ENCODE data around the gene MTAP.

The MTAP gene

GRCh38 chr9:21764846-21765245, 37.6 kb upstream of the MTAP start:
- Histone ChIP-seq H3K9ac (ENCODE audit: low read depth, low read length, poor library complexity, severe bottlenecking) (no peak overlapping the region), H3K4me3 (ENCODE audit: low read length, poor library complexity, severe bottlenecking) (no peak overlapping the region), H3K27me3 (ENCODE audit: insufficient read depth, low read length, poor library complexity, severe bottlenecking) (no peaks in the 10 kb centered on the region), H3K9me3 (ENCODE audit: insufficient read depth, low read depth, low read length) (no peaks in the 10 kb centered on the region), H4K20me1 (ENCODE audit: insufficient read depth, low read length, poor library complexity, severe bottlenecking) (no peaks in the 10 kb centered on the region), H3K4me2 (ENCODE audit: low read depth, low read length, poor library complexity, severe bottlenecking) (no peak overlapping the region), H3K9me2 (replicated peaks; ENCODE audit: low read depth, low read length) (no peaks in the 10 kb centered on the region), H3F3A (ENCODE audit: low read depth) (no peaks in the 10 kb centered on the region), H3K4me1 (ENCODE audit: insufficient read depth, low read length, poor library complexity, severe bottlenecking) (no peaks in the 10 kb centered on the region), H3K79me2 (ENCODE audit: insufficient read depth, low read length) (no peaks in the 10 kb centered on the region), H3K36me3 (ENCODE audit: insufficient read depth, low read length) (no peaks in the 10 kb centered on the region), H2AFZ (ENCODE audit: low read length) (no peak overlapping the region)
- TF ChIP-seq CTCF (conservative IDR thresholded peaks at IDR 0.05; ENCODE audit: low read length) (no peak), EZH2phosphoT487 (IDR thresholded peaks at IDR 0.05; ENCODE audit: borderline replicate concordance) (no peak)

DNA sequence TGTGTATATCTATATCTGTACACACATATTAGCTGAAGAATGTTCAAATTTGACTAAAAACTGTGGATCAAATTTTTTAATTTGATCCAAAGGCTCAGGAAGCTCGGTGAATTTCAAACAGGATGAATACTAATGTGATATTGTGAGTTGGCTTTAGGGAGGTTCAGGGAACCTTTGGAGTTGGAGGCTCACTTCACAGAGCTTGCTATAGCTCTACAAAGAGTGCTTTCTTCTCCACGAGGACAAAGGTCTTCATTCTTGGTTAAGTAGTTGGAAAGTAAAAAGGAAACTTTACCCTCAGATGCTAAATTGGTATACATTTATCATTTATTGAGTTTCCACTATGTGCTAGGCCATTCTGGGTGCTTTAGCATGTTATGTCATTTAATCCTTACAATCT, 36.3 kb upstream of the MTAP start:
- Histone ChIP-seq H2AFZ (ENCODE audit: low read length) (no peak overlapping the region), H3K9me2 (replicated peaks; ENCODE audit: low read depth, low read length) (no peaks in the 10 kb centered on the region), H3K4me3 (ENCODE audit: low read length, poor library complexity, severe bottlenecking) (no peak overlapping the region), H3K36me3 (ENCODE audit: insufficient read depth, low read length) (no peaks in the 10 kb centered on the region), H3K9ac (ENCODE audit: low read depth, low read length, poor library complexity, severe bottlenecking) (no peak overlapping the region), H3K9me3 (ENCODE audit: insufficient read depth, low read depth, low read length) (no peaks in the 10 kb centered on the region), H3F3A (ENCODE audit: low read depth) (no peaks in the 10 kb centered on the region), H3K4me2 (ENCODE audit: low read depth, low read length, poor library complexity, severe bottlenecking) (no peak overlapping the region), H4K20me1 (ENCODE audit: insufficient read depth, low read length, poor library complexity, severe bottlenecking) (no peaks in the 10 kb centered on the region), H3K4me1 (ENCODE audit: insufficient read depth, low read length, poor library complexity, severe bottlenecking) (peaks cover 9% of the 10 kb centered on the region), H3K79me2 (ENCODE audit: insufficient read depth, low read length) (no peaks in the 10 kb centered on the region), H3K27me3 (ENCODE audit: insufficient read depth, low read length, poor library complexity, severe bottlenecking) (no peaks in the 10 kb centered on the region)
- TF ChIP-seq EZH2phosphoT487 (IDR thresholded peaks at IDR 0.05; ENCODE audit: borderline replicate concordance): no peak
- TF ChIP-seq CTCF (conservative IDR thresholded peaks at IDR 0.05; ENCODE audit: low read length): no peak

GRCh38 chr9:21770871-21771560, 31.4 kb upstream of the MTAP start:
- Histone ChIP-seq H3K9ac (ENCODE audit: low read depth, low read length, poor library complexity, severe bottlenecking) (no peak overlapping the region), H3K4me2 (ENCODE audit: low read depth, low read length, poor library complexity, severe bottlenecking) (peak overlapping the region; percentile 50), H3K36me3 (ENCODE audit: insufficient read depth, low read length) (no peaks in the 10 kb centered on the region), H2AFZ (ENCODE audit: low read length) (no peak overlapping the region), H3K79me2 (ENCODE audit: insufficient read depth, low read length) (no peaks in the 10 kb centered on the region), H3K27me3 (ENCODE audit: insufficient read depth, low read length, poor library complexity, severe bottlenecking) (no peaks in the 10 kb centered on the region), H3F3A (ENCODE audit: low read depth) (no peaks in the 10 kb centered on the region), H4K20me1 (ENCODE audit: insufficient read depth, low read length, poor library complexity, severe bottlenecking) (no peaks in the 10 kb centered on the region), H3K9me3 (ENCODE audit: insufficient read depth, low read depth, low read length) (no peaks in the 10 kb centered on the region), H3K4me1 (ENCODE audit: insufficient read depth, low read length, poor library complexity, severe bottlenecking) (peaks cover 9% of the 10 kb centered on the region), H3K4me3 (ENCODE audit: low read length, poor library complexity, severe bottlenecking) (no peak overlapping the region), H3K9me2 (replicated peaks; ENCODE audit: low read depth, low read length) (no peaks in the 10 kb centered on the region)
- no peak for TF ChIP-seq EZH2phosphoT487 (IDR thresholded peaks at IDR 0.05; ENCODE audit: borderline replicate concordance)
- TF ChIP-seq CTCF (conservative IDR thresholded peaks at IDR 0.05; ENCODE audit: low read length): no peak
